Skeletal muscle tissue (tissue), 4 donors: ENCODE results near the gene PACSIN2. TPM values are rescaled to one million over a fixed set of nuclear protein-coding genes. Genes with fewer than 3 reads are reported as not detected.

Experiments
- H3K27ac ChIP-seq: one replicate; pipeline ENCODE4 v1.7.0; 2013; ENCODE audit warnings: mild to moderate bottlenecking, low read depth, low read length, inconsistent platforms
- H3K27me3 ChIP-seq, 3 donors: one replicate each; pipeline ENCODE4 v1.7.0; 2013; ENCODE audit warnings: low read length in 3 of 3; ENCODE audit not compliant: control insufficient read depth in 3 of 3, insufficient read depth in 3 of 3
- H3K36me3 ChIP-seq, 3 donors: one replicate each; pipeline ENCODE4 v1.7.0; 2013; ENCODE audit warnings: low read length in 3 of 3; ENCODE audit not compliant: control insufficient read depth in 3 of 3, insufficient read depth in 3 of 3
- H3K4me1 ChIP-seq, 3 donors: one replicate each; pipeline ENCODE4 v1.7.0; 2013; ENCODE audit warnings: low read length in 3 of 3, mild to moderate bottlenecking in 3 of 3; ENCODE audit not compliant: control insufficient read depth in 3 of 3, insufficient read depth in 3 of 3
- H3K4me3 ChIP-seq, 3 donors: one replicate each; pipeline ENCODE4 v1.7.0; 2013; ENCODE audit warnings: low read length in 3 of 3
- H3K9ac ChIP-seq, 3 donors: one replicate each; pipeline ENCODE4 v1.7.0; 2013; ENCODE audit warnings: low read length in 3 of 3, mild to moderate bottlenecking in 3 of 3, moderate library complexity in 2 of 3, low read depth in 1 of 3
- H3K9me3 ChIP-seq, 3 donors: one replicate each; pipeline ENCODE4 v1.7.0; 2013; ENCODE audit warnings: low read length in 3 of 3; ENCODE audit not compliant: control insufficient read depth in 3 of 3
- total RNA-seq: library from RNA; depleted of rRNA; stranded (reverse); fragments of >200 nt; gene quantifications from one replicate; pipeline ENCODE4 v1.2.3, GENCODE V29; 2014
- donor health status: Osteomylitis.

PACSIN2 gene
- total RNA-seq, 1 donor from 2014 or later, result 20.9 TPM

GRCh38 chr22:42905217-42905616 is 109.7 kb downstream of the PACSIN2 start:
- H3K4me3 ChIP-seq, result peak overlapping the region in 1 of 3 donors; percentile 46
- H3K27ac ChIP-seq, result peak overlapping the region; percentile 46
- no peaks in the 10 kb centered on the region for H3K9me3 ChIP-seq
- H3K4me1 ChIP-seq, result peaks cover 74 to 94% (median 89%) of the 10 kb centered on the region in 3 donors
- peaks cover 0 to 3% (median 0%) of the 10 kb centered on the region in 3 donors for H3K36me3 ChIP-seq
- no peaks in the 10 kb centered on the region for H3K27me3 ChIP-seq
- peak overlapping the region in 2 of 3 donors; percentile 40 for H3K9ac ChIP-seq

- Histone ChIP-seq H3K27ac (no peak overlapping the region), H3K4me1 (peaks cover 71 to 94% (median 86%) of the 10 kb centered on the region in 3 donors), H3K9me3 (no peaks in the 10 kb centered on the region), H3K27me3 (no peaks in the 10 kb centered on the region), H3K36me3 (no peaks in the 10 kb centered on the region), H3K4me3 (no peak overlapping the region), H3K9ac (no peak overlapping the region)
These were observed 110.9 kb downstream of the PACSIN2 start for GRCh38 chr22:42904050-42904449.

- Histone ChIP-seq H3K9ac (peak overlapping the region in 1 of 3 donors; percentile 25), H3K4me1 (peaks cover 61 to 90% (median 81%) of the 10 kb centered on the region in 3 donors), H3K36me3 (no peaks in the 10 kb centered on the region), H3K9me3 (no peaks in the 10 kb centered on the region), H3K4me3 (no peak overlapping the region), H3K27ac (peak overlapping the region; percentile 1), H3K27me3 (no peaks in the 10 kb centered on the region)
These were observed 112.0 kb downstream of the PACSIN2 start for GRCh38 chr22:42902875-42903510.

DNA sequence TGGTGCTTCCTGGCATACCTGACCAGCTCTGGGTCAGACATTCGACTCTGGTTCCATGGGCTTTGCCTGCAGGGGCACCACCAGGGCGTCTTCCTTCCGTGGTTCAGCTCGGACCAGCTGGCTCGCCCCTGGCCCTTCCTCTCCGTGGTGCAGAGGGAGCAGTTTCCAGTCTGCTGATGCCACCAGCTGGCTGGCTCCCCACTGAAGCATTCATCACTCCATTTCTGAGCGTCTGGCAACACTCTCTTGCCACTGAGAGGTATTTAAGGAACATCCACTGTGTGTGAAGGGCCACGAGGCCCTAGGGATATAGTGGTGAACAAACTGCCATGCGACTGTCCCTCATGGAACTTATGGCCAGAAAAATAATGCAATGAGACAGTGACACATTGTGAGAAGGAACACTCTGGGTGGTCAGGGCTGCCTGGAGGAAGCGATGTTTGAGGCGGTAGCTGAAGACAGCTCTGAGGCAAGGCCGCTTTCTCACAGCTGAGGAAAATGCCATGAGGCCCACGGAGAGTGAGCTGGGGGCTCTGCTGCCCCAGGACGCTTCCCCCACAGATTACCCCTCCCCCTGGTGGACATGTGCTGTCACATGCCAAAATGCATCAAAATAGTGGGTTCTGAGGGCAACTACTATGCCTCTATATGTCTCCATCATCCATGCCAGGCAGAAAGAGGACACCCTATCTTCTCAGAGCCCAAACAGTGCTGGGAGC is 113.0 kb downstream of the PACSIN2 start:
- Histone ChIP-seq H3K9ac (peak overlapping the region in 2 of 3 donors; percentile 50 to 65), H3K4me3 (peak overlapping the region in 1 of 3 donors; percentile 41), H3K4me1 (peaks cover 50 to 80% (median 70%) of the 10 kb centered on the region in 3 donors), H3K36me3 (no peaks in the 10 kb centered on the region), H3K27ac (peak overlapping the region; percentile 80), H3K9me3 (no peaks in the 10 kb centered on the region), H3K27me3 (no peaks in the 10 kb centered on the region)

- H3K27ac ChIP-seq, result no peak overlapping the region
- H3K4me1 ChIP-seq, result peaks cover 52 to 78% (median 71%) of the 10 kb centered on the region in 3 donors
- no peak overlapping the region for H3K4me3 ChIP-seq
- H3K9me3 ChIP-seq, result no peaks in the 10 kb centered on the region
- no peaks in the 10 kb centered on the region for H3K36me3 ChIP-seq
- peak overlapping the region in 1 of 3 donors; percentile 28 for H3K9ac ChIP-seq
- no peaks in the 10 kb centered on the region for H3K27me3 ChIP-seq
These were observed 117.0 kb downstream of the PACSIN2 start for GRCh38 chr22:42897960-42898359.

- H3K27ac ChIP-seq, result peak overlapping the region; percentile 21
- H3K9ac ChIP-seq, result no peak overlapping the region
- no peaks in the 10 kb centered on the region for H3K9me3 ChIP-seq
- H3K27me3 ChIP-seq, result no peaks in the 10 kb centered on the region
- H3K4me3 ChIP-seq, result peak overlapping the region in 1 of 3 donors; percentile 10
- H3K36me3 ChIP-seq, result peaks cover 4 to 7% (median 4%) of the 10 kb centered on the region in 3 donors
- H3K4me1 ChIP-seq, result peaks cover 44 to 75% (median 64%) of the 10 kb centered on the region in 3 donors
These were observed 119.4 kb downstream of the PACSIN2 start for GRCh38 chr22:42895541-42895981.

DNA sequence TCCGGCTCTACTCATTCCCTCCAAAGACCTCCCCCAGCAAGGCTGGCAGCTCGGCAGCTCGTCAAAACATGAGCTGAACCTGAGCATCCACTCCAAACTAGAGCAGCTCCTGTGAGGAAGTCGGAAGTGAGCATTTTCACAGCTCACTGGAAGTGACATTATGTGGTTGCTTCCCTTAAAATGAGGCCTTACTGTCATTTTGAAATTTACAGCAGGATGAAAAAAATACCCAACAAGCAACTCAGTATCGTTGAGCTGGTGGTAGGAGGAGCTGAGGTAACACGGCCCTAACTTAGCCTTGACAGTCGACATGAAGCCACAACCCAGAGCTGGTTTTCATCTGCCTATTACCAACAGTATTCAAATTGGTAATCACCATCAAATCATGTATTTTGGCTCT is 119.9 kb downstream of the PACSIN2 start:
- Histone ChIP-seq H3K27ac (peak overlapping the region; percentile 21), H3K4me1 (peaks cover 43 to 71% (median 61%) of the 10 kb centered on the region in 3 donors), H3K4me3 (no peak overlapping the region), H3K9ac (peak overlapping the region in 2 of 3 donors; percentile 4 to 30), H3K27me3 (no peaks in the 10 kb centered on the region), H3K9me3 (no peaks in the 10 kb centered on the region), H3K36me3 (peaks cover 4 to 7% (median 4%) of the 10 kb centered on the region in 3 donors)

DNA sequence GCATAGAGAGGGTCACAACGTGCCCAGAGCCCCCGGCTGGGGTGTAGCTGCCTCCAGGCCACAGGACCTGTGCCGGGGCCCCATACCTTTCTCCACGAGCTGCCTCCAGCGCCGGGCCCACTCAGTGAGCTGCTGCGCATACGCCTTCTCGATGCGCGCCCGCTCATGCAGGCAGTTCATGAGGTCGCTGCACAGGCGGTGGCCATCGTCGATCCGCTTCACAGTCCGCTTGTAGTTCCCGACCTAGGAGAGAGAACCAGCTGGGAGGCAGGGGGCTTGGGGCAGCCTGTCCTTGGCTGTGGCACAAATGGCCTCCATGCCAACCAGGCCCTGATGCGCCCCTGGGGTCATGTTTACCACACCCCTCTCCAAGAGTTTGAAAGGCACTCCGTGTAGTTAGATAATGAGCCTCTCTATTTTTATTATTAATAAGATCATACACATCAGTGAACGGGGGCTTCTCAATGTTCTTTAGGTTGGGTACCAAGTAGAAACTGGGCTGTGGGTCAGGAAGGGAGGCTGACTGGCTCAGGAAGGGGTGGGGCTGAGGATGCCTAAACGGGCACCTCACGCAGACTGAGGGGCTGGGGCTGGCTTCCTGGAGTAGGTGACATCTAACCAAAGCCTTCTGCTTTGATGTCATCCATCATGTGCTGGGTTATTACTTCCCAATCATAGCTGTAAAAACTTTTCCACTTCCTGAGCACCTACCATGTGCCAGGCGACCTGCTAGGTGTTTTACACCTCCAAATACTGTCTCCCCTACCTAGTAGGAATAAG is 121.4 kb downstream of the PACSIN2 start:
- Histone ChIP-seq H3K4me1 (peaks cover 41 to 56% (median 50%) of the 10 kb centered on the region in 3 donors), H3K27me3 (no peaks in the 10 kb centered on the region), H3K27ac (peak overlapping the region; percentile 90), H3K36me3 (peaks cover 10 to 12% (median 11%) of the 10 kb centered on the region in 3 donors), H3K4me3 (no peak overlapping the region), H3K9me3 (no peaks in the 10 kb centered on the region), H3K9ac (peak overlapping the region in 1 of 3 donors; percentile 45)

- Histone ChIP-seq H3K9me3 (no peaks in the 10 kb centered on the region), H3K27ac (peak overlapping the region; percentile 90), H3K9ac (peak overlapping the region; percentile 46 to 79 (median 63)), H3K4me3 (peak overlapping the region in 2 of 3 donors; percentile 35 to 54), H3K4me1 (peaks cover 41 to 54% (median 49%) of the 10 kb centered on the region in 3 donors), H3K27me3 (no peaks in the 10 kb centered on the region), H3K36me3 (peaks cover 18 to 20% (median 18%) of the 10 kb centered on the region in 3 donors)
These were observed 122.2 kb downstream of the PACSIN2 start for GRCh38 chr22:42892571-42893316.
